BLaER1 treated with 17β-estradiol and CSF1 and Interleukin-3, amounts not matched to agents 10 nM and 100 nM (cell line): ENCODE data around the gene TUSC2.
A peak's percentile ranks its signal among the peaks of the same experiment; 100 is the strongest.
"Not testable (repeated sequence)": the region's sequence is repeated elsewhere in the genome, so short reads cannot be mapped to it uniquely, and the experiment has no call there.

ENCODE experiments used
- H3K27ac ChIP-seq, 11 experiments: shearing (Covaris generic); formaldehyde crosslinking; 2 replicates each; pipeline ENCODE4 v1.8.1; 2022
- H3K27me3 ChIP-seq, 11 experiments: shearing (Covaris generic); formaldehyde crosslinking; 2 replicates each; pipeline ENCODE4 v1.8.1; 2022
- H3K36me3 ChIP-seq, 11 experiments: shearing (Covaris generic); formaldehyde crosslinking; 2 replicates each; pipeline ENCODE4 v1.8.1; 2022
- H3K4me1 ChIP-seq, 10 experiments: shearing (Covaris generic); formaldehyde crosslinking; 2 replicates each; pipeline ENCODE4 v1.8.1; 2022
- H3K4me2 ChIP-seq, 11 experiments: shearing (Covaris generic); formaldehyde crosslinking; 2 replicates each; pipeline ENCODE4 v1.8.1; 2022
- H3K4me3 ChIP-seq, 10 experiments: shearing (Covaris generic); formaldehyde crosslinking; 2 replicates each; pipeline ENCODE4 v1.8.1; 2022
- H3K9ac ChIP-seq, 11 experiments: shearing (Covaris generic); formaldehyde crosslinking; 2 replicates each; pipeline ENCODE4 v1.8.1; 2022
- H3K9me3 ChIP-seq, 11 experiments: shearing (Covaris generic); formaldehyde crosslinking; replicated peaks in 1 of 11; 2 replicates each; pipeline ENCODE4 v1.8.1; 2022
- H4K20me1 ChIP-seq, 11 experiments: shearing (Covaris generic); formaldehyde crosslinking; 2 replicates each; pipeline ENCODE4 v1.8.1; 2022
- Cebpa-rat ChIP-seq, 11 experiments: shearing (Covaris generic); IDR thresholded peaks; 2 replicates each; pipeline ENCODE4 v1.8.1; 2022

Gene TUSC2

DNA sequence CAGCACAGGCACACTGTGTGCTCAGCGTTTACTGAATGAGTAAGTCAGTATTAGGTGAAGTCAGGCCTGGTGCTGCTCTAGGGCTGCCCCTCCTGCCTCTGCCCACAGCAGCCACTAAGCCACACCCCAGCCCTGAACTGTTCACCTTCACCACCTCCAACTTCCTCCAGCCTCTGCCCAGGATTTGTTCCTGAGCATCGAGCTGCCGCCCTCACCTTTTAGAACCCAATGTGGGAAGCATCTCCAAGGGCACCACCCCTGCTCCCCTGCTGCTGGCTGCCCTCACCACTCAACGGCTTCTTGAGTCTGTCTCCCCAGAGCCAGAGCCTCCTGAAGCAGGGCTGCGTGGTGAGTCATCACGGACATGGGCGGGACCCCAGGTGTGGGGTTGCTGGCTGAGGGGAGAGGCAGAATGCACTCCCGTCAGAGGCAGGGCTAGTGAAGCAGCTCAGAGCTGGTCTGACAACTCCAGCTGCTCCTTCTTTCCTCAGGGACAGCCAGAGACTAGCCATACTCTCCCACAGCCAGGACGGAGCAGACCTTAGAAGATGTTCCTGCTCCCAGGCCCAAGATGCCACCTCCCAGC, 11.3 kb downstream of the TUSC2 start:
- Histone ChIP-seq H3K4me1 (peaks cover 41 to 47% (median 44%) of the 10 kb centered on the region in 10 experiments), H3K9ac (peak overlapping the region in 9 of 11 experiments; percentile 0 to 98 (median 44); a peak in 15 of 22 replicates), H3K27me3 (no peaks in the 10 kb centered on the region), H3K27ac (peak overlapping the region in 3 of 11 experiments; percentile 9 to 32 (median 28); a peak in 4 of 22 replicates), H3K4me3 (no peak overlapping the region), H3K36me3 (peaks cover 19 to 60% (median 50%) of the 10 kb centered on the region in 11 experiments; a peak in 19 of 22 replicates), H3K4me2 (peak overlapping the region; percentile 90 to 99 (median 97); a peak in 15 of 22 replicates), H3K9me3 (no peaks in the 10 kb centered on the region; a peak in 1 of 22 replicates), H4K20me1 (peaks cover 0 to 47% (median 41%) of the 10 kb centered on the region in 11 experiments; a peak in 17 of 22 replicates)
- TF ChIP-seq Cebpa-rat (IDR thresholded peaks at IDR 0.05), result no peak

DNA sequence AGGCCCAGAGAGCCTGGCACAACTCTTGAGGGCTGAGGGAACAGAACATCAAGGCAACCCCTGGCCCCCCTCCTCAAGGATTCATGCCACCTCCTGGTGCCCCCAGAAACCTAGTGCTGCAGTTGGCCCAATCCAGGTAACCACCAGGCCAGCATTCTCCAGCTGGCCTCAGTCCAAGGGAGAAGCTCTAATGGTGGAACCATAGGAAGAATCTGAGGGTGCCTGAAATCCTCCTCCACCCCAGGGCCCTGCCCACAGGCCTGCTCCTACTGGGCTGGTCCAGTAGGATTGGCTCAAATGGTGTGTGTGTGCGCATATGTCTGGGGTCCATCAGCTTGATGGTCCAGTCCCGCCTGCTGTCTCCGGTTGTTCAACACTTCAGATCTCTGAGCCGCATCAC, 13.2 kb downstream of the TUSC2 start:
- TF ChIP-seq Cebpa-rat (IDR thresholded peaks at IDR 0.05), result no peak
- peaks cover 33 to 37% (median 35%) of the 10 kb centered on the region in 10 experiments for H3K4me1 ChIP-seq
- peaks cover 19 to 59% (median 49%) of the 10 kb centered on the region in 11 experiments; a peak in 19 of 22 replicates for H3K36me3 ChIP-seq
- H3K27me3 ChIP-seq, result no peaks in the 10 kb centered on the region
- no peak overlapping the region for H3K27ac ChIP-seq
- H3K4me2 ChIP-seq, result no peak overlapping the region
- peaks cover under 1 to 6% (median 4%) of the 10 kb centered on the region in 11 experiments; a peak in 19 of 22 replicates for H3K9me3 ChIP-seq
- H4K20me1 ChIP-seq, result peaks cover 0 to 40% (median 35%) of the 10 kb centered on the region in 11 experiments; a peak in 17 of 22 replicates
- no peak overlapping the region for H3K4me3 ChIP-seq
- H3K9ac ChIP-seq, result no peak overlapping the region; a peak in 1 of 22 replicates

DNA sequence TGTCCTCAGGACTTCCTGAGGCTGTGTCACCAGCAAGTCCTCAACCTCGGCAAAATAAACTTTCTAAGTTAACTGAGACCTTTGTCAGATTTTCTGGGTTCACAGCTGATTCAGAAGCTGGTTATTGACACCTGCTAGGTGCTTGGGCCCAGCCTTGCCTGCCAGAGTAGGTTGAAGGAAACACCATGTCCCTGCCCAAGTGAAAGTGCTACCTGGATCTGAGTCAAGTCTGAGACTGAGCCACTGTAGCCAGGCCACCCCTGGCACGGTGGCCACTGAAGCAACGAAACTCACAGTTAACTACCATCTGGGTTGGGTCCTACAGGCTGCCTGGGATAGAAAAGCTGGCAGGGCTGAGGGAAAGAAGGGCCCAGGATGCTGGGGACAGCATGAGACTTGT, 13.7 kb downstream of the TUSC2 start:
- Histone ChIP-seq H3K9ac (peak overlapping the region in 2 of 11 experiments; percentile 2 to 22; a peak in 1 of 22 replicates), H3K27ac (no peak overlapping the region), H3K4me2 (no peak overlapping the region), H3K4me3 (no peak overlapping the region), H4K20me1 (peaks cover 0 to 35% (median 31%) of the 10 kb centered on the region in 11 experiments; a peak in 17 of 22 replicates), H3K9me3 (peaks cover 5 to 10% (median 9%) of the 10 kb centered on the region in 11 experiments), H3K4me1 (peaks cover 28 to 33% (median 30%) of the 10 kb centered on the region in 10 experiments), H3K27me3 (no peaks in the 10 kb centered on the region), H3K36me3 (peaks cover 19 to 59% (median 49%) of the 10 kb centered on the region in 11 experiments; a peak in 20 of 22 replicates)
- TF ChIP-seq Cebpa-rat (IDR thresholded peaks at IDR 0.05), result no peak

DNA sequence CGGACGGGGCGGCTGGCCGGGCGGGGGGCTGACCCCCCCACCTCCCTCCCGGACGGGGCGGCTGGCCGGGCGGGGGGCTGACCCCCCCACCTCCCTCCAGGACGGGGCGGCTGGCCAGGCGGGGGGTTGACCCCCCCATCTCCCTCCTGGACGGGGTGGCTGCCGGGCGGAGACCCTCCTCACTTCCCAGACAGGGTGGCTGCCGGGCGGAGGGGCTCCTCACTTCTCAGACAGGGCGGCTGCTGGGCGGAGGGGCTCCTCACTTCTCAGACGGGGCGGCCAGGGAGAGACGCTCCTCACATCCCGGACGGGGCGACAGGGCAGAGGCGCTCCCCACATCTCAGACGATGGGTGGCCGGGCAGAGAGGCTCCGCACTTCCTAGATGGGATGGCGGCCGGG, 16.0 kb downstream of the TUSC2 start:
- not testable (repeated sequence) for H3K9ac ChIP-seq, H3K4me2 ChIP-seq, H3K4me1 ChIP-seq

DNA sequence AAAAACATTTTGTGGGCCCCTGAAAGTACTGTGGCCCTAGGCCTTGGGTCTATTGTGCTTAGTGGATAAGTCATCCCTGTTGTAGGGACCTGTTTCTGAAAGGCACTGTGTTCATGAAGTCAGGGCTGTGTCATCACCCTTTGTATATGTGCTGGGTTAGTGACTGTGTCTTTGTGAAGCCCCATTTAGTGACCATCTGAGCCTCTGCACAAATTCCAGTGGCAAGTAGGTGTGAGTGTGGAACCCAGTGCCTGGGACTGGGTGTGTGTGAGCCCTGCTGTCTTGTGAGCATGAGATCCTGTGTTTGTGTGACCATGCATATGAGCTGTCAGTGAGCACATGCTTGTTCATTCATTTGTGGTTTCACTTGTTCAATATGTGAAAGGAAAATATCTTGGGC, 23.4 kb downstream of the TUSC2 start:
- Histone ChIP-seq H3K27ac (no peak overlapping the region), H3K36me3 (peaks cover 0 to 32% (median 19%) of the 10 kb centered on the region in 11 experiments; a peak in 18 of 22 replicates), H3K4me2 (no peak overlapping the region), H3K9me3 (peaks cover 29 to 40% (median 37%) of the 10 kb centered on the region in 11 experiments), H3K27me3 (no peaks in the 10 kb centered on the region), H3K4me1 (peaks cover 10 to 25% (median 13%) of the 10 kb centered on the region in 10 experiments), H3K4me3 (no peak overlapping the region), H3K9ac (no peak overlapping the region), H4K20me1 (no peaks in the 10 kb centered on the region)
- TF ChIP-seq Cebpa-rat (IDR thresholded peaks at IDR 0.05), result no peak

More for the DNA sequence above, 16.0 kb downstream of the TUSC2 start:
- Histone ChIP-seq H3K9me3 (peaks cover 28 to 33% (median 32%) of the 10 kb centered on the region in 11 experiments), H3K36me3 (peaks cover 9 to 55% (median 41%) of the 10 kb centered on the region in 11 experiments; a peak in 20 of 22 replicates), H4K20me1 (peaks cover 0 to 15% (median 10%) of the 10 kb centered on the region in 11 experiments; a peak in 17 of 22 replicates)
- not testable (repeated sequence) for H3K27ac ChIP-seq, H3K4me3 ChIP-seq, H3K27me3 ChIP-seq

DNA sequence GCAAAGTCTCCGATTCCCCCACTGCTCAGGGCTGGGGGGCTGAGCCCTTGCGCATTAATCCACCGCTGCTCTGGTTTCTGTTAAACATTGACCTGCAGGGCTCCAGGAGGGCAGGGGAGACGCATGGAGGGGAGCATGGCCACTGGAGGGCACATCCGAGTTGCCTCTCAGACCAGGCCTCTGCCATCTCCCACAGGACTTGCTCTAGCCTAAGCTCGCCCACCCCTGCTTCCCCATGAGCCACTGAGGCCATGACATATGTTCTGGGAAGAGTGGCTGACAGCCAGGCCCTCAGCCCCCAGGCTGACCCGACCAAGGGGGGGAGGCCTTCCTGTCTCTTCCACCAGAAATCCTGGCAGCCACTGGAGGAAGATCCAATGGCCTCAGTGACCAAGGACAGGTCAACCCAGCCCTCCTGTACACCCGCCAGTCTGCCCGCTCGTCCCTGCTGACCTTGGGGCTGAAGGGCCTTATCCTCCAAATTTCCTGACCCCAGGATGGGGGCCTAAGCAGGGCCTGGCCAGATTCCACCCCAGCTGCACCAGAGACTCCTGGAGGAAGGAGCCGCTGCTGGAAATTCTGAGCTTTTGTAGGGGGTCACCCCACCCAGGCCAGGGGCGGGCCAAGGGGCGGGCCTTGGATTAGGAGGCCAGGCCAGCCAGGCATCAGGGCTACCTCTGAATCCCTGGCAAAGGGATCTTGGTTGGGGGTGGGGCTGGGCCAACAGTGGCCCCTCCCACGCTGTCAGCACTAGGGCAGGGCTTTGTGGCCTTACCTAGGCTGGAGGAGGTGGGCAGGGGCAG, 24.8 kb downstream of the TUSC2 start, which contains the start of gene HYAL1:
Gene HYAL1 (minus strand): TSS at position 562 of the 803 bp plus-strand sequence. CDS start 618 bp downstream, outside the sequence.
- Histone ChIP-seq H3K27ac (no peak within 1 kb of the TSS), H3K36me3 (peaks cover 0 to 20% (median 6%) of the 10 kb centered on the region in 11 experiments; a peak in 11 of 22 replicates), H3K9ac (peak within 1 kb of the TSS in 2 of 11 experiments; percentile 5 to 29; a peak in 1 of 22 replicates), H3K4me3 (no peak within 1 kb of the TSS), H3K4me1 (peaks cover 16 to 31% (median 19%) of the 10 kb centered on the region in 10 experiments), H4K20me1 (peaks cover 0 to 5% (median 0%) of the 10 kb centered on the region in 11 experiments; a peak in 4 of 22 replicates), H3K4me2 (no peak within 1 kb of the TSS), H3K27me3 (no peaks in the 10 kb centered on the region), H3K9me3 (peaks cover 15 to 26% (median 23%) of the 10 kb centered on the region in 11 experiments)
- TF ChIP-seq Cebpa-rat (IDR thresholded peaks at IDR 0.05), result no peak

DNA sequence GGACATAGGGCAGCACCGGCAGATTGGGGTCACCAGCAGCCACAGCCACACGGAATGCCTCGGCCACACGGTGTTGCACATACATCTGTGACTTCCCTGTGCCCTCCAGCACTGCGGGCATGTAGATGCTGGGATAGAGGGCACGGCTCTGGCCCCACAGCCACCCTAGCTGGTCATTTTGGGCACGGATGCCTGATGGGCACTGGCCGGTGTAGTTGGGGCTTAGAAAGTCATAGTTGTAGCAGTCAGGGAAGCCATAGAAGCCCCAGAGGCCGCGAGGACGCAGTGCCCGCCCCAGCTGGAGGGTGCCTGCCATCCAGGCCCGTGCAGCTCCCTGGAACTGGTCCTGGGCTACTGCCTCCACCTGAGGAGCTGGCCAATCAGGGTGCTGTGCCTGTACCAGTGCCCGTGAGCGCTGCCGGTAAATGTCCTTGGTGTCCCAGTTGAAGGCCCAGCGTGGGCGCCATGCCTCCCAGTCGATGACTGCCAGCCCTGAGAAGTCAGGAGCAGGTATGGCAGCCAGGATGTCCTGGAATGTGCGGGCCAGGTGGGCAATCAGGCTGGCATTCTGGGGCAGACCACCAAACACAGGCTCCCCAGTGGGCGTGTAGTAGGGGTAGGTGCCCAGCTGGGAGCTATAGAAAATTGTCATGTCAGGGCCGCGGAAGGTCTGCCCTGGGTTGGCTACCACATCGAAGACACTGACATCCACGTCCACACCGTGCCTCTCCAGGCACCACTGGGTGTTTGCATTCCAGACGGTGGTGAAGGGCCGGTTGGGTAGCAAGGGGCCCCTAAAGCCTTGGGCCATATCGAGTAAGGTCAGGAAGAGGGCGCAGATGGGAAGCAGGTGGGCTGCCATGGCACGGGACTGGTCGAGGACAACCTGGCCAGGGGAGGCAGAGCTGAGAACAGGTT, 25.7 kb downstream of the TUSC2 start:
- Histone ChIP-seq H3K4me2 (no peak overlapping the region), H3K27me3 (no peaks in the 10 kb centered on the region), H3K9me3 (peaks cover 7 to 18% (median 14%) of the 10 kb centered on the region in 11 experiments; a peak in 20 of 22 replicates), H4K20me1 (peaks cover 0 to 13% (median 0%) of the 10 kb centered on the region in 11 experiments; a peak in 5 of 22 replicates), H3K9ac (no peak overlapping the region; a peak in 1 of 22 replicates), H3K36me3 (peaks cover 0 to 13% (median 0%) of the 10 kb centered on the region in 11 experiments; a peak in 7 of 22 replicates), H3K4me1 (peaks cover 24 to 40% (median 26%) of the 10 kb centered on the region in 10 experiments), H3K4me3 (no peak overlapping the region), H3K27ac (no peak overlapping the region)
- no peak for TF ChIP-seq Cebpa-rat (IDR thresholded peaks at IDR 0.05)
